HepG2 (cell line): ENCODE measurements around the gene DBN1. TPM values are rescaled to one million over a fixed set of nuclear protein-coding genes. Genes with fewer than 3 reads are reported as not detected.

Experiments
- DDIT3 ChIP-seq: sonication (generic); formaldehyde crosslinking; IDR thresholded peaks from 2 replicates; pipeline ENCODE4 v1.4.0; 2020; ENCODE audit warnings: mild to moderate bottlenecking, missing genetic modification reagents
- HNF1A ChIP-seq, 2 experiments: sonication (generic) in 1 of 2; formaldehyde crosslinking in 1 of 2; IDR thresholded peaks; 2 replicates each; pipeline versions ENCODE4 v1.4.0 to v1.6.1; 2016 to 2020; ENCODE audit warnings: borderline replicate concordance in 1 of 2, low read depth in 1 of 2, mild to moderate bottlenecking in 1 of 2, missing genetic modification reagents in 1 of 2
- HNRNPH1 ChIP-seq: fragments of 200-400 bp; formaldehyde crosslinking; optimal IDR thresholded peaks from 2 replicates; pipeline ENCODE3; 2017; ENCODE audit warnings: mild to moderate bottlenecking, low read depth, low read length
- JUNB ChIP-seq: sonication (generic); formaldehyde crosslinking; IDR thresholded peaks from 2 replicates; pipeline ENCODE4 v1.8.0; 2022; ENCODE audit warnings: missing genetic modification reagents, mild to moderate bottlenecking, borderline replicate concordance
- KDM6A ChIP-seq: IDR thresholded peaks from 2 replicates; pipeline ENCODE4 v1.6.1; 2016; ENCODE audit warnings: low read depth
- KLF11 ChIP-seq: IDR thresholded peaks from 2 replicates; pipeline ENCODE4 v1.6.1; 2016; ENCODE audit warnings: missing compliant biosample characterization
- MTA1 ChIP-seq: sonication (generic); formaldehyde crosslinking; IDR thresholded peaks from 2 replicates; pipeline ENCODE4 v1.4.0; 2020; ENCODE audit warnings: missing genetic modification reagents, mild to moderate bottlenecking, borderline replicate concordance
- SRSF9 ChIP-seq: fragments of 200-400 bp; formaldehyde crosslinking; IDR thresholded peaks from 2 replicates; pipeline ENCODE4 v1.6.1; 2018; ENCODE audit warnings: borderline replicate concordance, mild to moderate bottlenecking, low read depth, low read length; ENCODE audit not compliant: insufficient read depth, poor library complexity, severe bottlenecking
- SSRP1 ChIP-seq: IDR thresholded peaks from 2 replicates; pipeline ENCODE4 v1.6.1; 2016; ENCODE audit warnings: control low read depth
- TAF15 ChIP-seq: fragments of 200-400 bp; formaldehyde crosslinking; IDR thresholded peaks from one replicate; pipeline ENCODE4 v1.6.1; 2018; ENCODE audit warnings: mild to moderate bottlenecking, low read depth, low read length; ENCODE audit not compliant: poor library complexity, severe bottlenecking
- TFDP2 ChIP-seq: sonication (generic); formaldehyde crosslinking; IDR thresholded peaks from 2 replicates; pipeline ENCODE4 v1.4.0; 2020; ENCODE audit warnings: missing genetic modification reagents
- TRAFD1 ChIP-seq: sonication (generic); formaldehyde crosslinking; IDR thresholded peaks from 2 replicates; pipeline ENCODE4 v1.5.1; 2020; ENCODE audit warnings: missing genetic modification reagents, mild to moderate bottlenecking, borderline replicate concordance
- WIZ ChIP-seq: sonication (generic); formaldehyde crosslinking; IDR thresholded peaks from 2 replicates; pipeline ENCODE4 v1.5.1; 2020; ENCODE audit warnings: mild to moderate bottlenecking, missing genetic modification reagents
- ZFX ChIP-seq: sonication (generic); formaldehyde crosslinking; IDR thresholded peaks from 2 replicates; pipeline ENCODE4 v1.4.0; 2020; ENCODE audit warnings: mild to moderate bottlenecking, low read depth, missing genetic modification reagents, moderate library complexity
- ZNF276 ChIP-seq: sonication (generic); formaldehyde crosslinking; IDR thresholded peaks from 2 replicates; pipeline ENCODE4 v1.4.0; 2020; ENCODE audit warnings: mild to moderate bottlenecking, low read depth, missing genetic modification reagents
- ZNF292 ChIP-seq: sonication (generic); formaldehyde crosslinking; IDR thresholded peaks from 2 replicates; pipeline ENCODE4 v1.8.1; 2022; ENCODE audit warnings: mild to moderate bottlenecking, low read depth, missing genetic modification reagents, borderline replicate concordance
- ZNF580 ChIP-seq: IDR thresholded peaks from 2 replicates; pipeline ENCODE4 v1.6.1; 2016; ENCODE audit warnings: low read depth, borderline replicate concordance
- ZZZ3 ChIP-seq: sonication (generic); formaldehyde crosslinking; IDR thresholded peaks from 2 replicates; pipeline ENCODE4 v1.4.0; 2020; ENCODE audit warnings: missing genetic modification reagents, mild to moderate bottlenecking, borderline replicate concordance
- polyA plus RNA-seq, 8 experiments: library from polyadenylated mRNA; depleted of rRNA in 3 of 8; stranded (reverse) in 7 of 8; unstranded in 1 of 8; fragments of >200 nt; fragmentation: Illumina TruSeq in 4 of 8; extraction: Trizol in 4 of 8; gene quantifications; 2 replicates each; pipeline versions ENCODE4 v1.2.1 to v1.2.3, GENCODE V29; 2011 to 2016; ENCODE audit warnings: low read depth in 4 of 8, missing spikeins in 1 of 8, mixed read lengths in 1 of 8; ENCODE audit not compliant: insufficient read depth in 1 of 8
- total RNA-seq, 5 experiments: library from RNA; depleted of rRNA; stranded (reverse); fragments of >200 nt; fragmentation: Illumina TruSeq; extraction: Trizol; gene quantifications; 2 replicates each; pipeline ENCODE4 v1.2.3, GENCODE V29; 2016; ENCODE audit warnings: low read depth in 1 of 5

DBN1 gene
- total and polyA plus RNA-seq, 2 of the 13 experiments (the other 11 are each of a cell fraction or from before 2014, with no cell fraction given), result 27.0 to 37.3 TPM

GRCh38 chr5:177434942-177435738 is 38.3 kb downstream of the DBN1 start (continued):
- TF ChIP-seq HNF1A (IDR thresholded peaks at IDR 0.05; ENCODE audit: low read depth), result no peak
- TF ChIP-seq HNF1A (CRISPR knock-in tag; IDR thresholded peaks at IDR 0.05; ENCODE audit: borderline replicate concordance), result no peak; the same call in 1 of the 2 replicates
- no peak for TF ChIP-seq DDIT3 (CRISPR knock-in tag)
- TF ChIP-seq KDM6A (CRISPR knock-in tag), result no peak
- no peak for TF ChIP-seq HNRNPH1
- no peak for TF ChIP-seq ZNF580 (CRISPR knock-in tag)
- no peak for TF ChIP-seq ZNF276 (CRISPR knock-in tag)
- TF ChIP-seq WIZ (CRISPR knock-in tag), result no peak
- TF ChIP-seq ZZZ3, result no peak; the same call in 1 of the 2 replicates
- no peak for TF ChIP-seq TAF15
- no peak; the same call in 1 of the 2 replicates for TF ChIP-seq SSRP1 (CRISPR knock-in tag)
- TF ChIP-seq MTA1 (CRISPR knock-in tag), result peak; percentile 47; the same call in 1 of the 2 replicates
- TF ChIP-seq TRAFD1 (CRISPR knock-in tag), result no peak
- no peak for TF ChIP-seq SRSF9
- no peak for TF ChIP-seq JUNB (CRISPR knock-in tag)
- TF ChIP-seq TFDP2 (CRISPR knock-in tag), result no peak
- no peak for TF ChIP-seq ZNF292 (CRISPR knock-in tag)
- TF ChIP-seq KLF11 (CRISPR knock-in tag), result no peak
- TF ChIP-seq ZFX, result peak; percentile 53; the same call in 1 of the 2 replicates
